ENCODE measurements around the gene C16orf90. TPM values are rescaled to one million over a fixed set of nuclear protein-coding genes. Genes with fewer than 3 reads are reported as not detected.
A peak's percentile ranks its signal among the peaks of the same experiment; 100 is the strongest.
"Not testable (repeated sequence)": the region's sequence is repeated elsewhere in the genome, so short reads cannot be mapped to it uniquely, and the experiment has no call there.

Gene C16orf90
- total RNA-seq, 1 donor = not detected

- H3K4me3 ChIP-seq (ENCODE audit: low read depth, low read length) = no peak overlapping the region
- no peak for TF ChIP-seq CTCF (IDR thresholded peaks at IDR 0.05; ENCODE audit: insufficient read depth, low read length)
- no peak for DNase-seq (ENCODE audit: low read depth)
Observed at GRCh38 chr16:3474136-3474779, 21.0 kb downstream of the C16orf90 start.

GRCh38 chr16:3473596-3473943 lies 21.7 kb downstream of the C16orf90 start:
- H3K4me3 ChIP-seq (ENCODE audit: low read depth, low read length); DNase-seq (ENCODE audit: low read depth): not testable (repeated sequence)

GRCh38 chr16:3472878-3473595 lies 22.3 kb downstream of the C16orf90 start:
- no peak for TF ChIP-seq CTCF (IDR thresholded peaks at IDR 0.05; ENCODE audit: insufficient read depth, low read length)
- DNase-seq (ENCODE audit: low read depth) = peak; percentile 12
- H3K4me3 ChIP-seq (ENCODE audit: low read depth, low read length) = no peak overlapping the region

GRCh38 chr16:3471518-3472176 lies 23.6 kb downstream of the C16orf90 start:
- DNase-seq (ENCODE audit: low read depth) = no peak
- H3K4me3 ChIP-seq (ENCODE audit: low read depth, low read length) = no peak overlapping the region
- TF ChIP-seq CTCF (IDR thresholded peaks at IDR 0.05; ENCODE audit: insufficient read depth, low read length) = no peak

GRCh38 chr16:3470723-3471122 lies 24.6 kb downstream of the C16orf90 start:
- no peak for DNase-seq (ENCODE audit: low read depth)
- no peak overlapping the region for H3K4me3 ChIP-seq (ENCODE audit: low read depth, low read length)
- no peak for TF ChIP-seq CTCF (IDR thresholded peaks at IDR 0.05; ENCODE audit: insufficient read depth, low read length)

GRCh38 chr16:3469736-3470135 lies 25.6 kb downstream of the C16orf90 start:
- H3K4me3 ChIP-seq (ENCODE audit: low read depth, low read length) = no peak overlapping the region
- DNase-seq (ENCODE audit: low read depth) = no peak
- TF ChIP-seq CTCF (IDR thresholded peaks at IDR 0.05; ENCODE audit: insufficient read depth, low read length) = no peak

- TF ChIP-seq CTCF (IDR thresholded peaks at IDR 0.05; ENCODE audit: insufficient read depth, low read length) = no peak
- no peak for DNase-seq (ENCODE audit: low read depth)
- H3K4me3 ChIP-seq (ENCODE audit: low read depth, low read length) = no peak overlapping the region
Observed at GRCh38 chr16:3468501-3468900, 26.8 kb downstream of the C16orf90 start.
